CD4-positive, alpha-beta T cell (primary cell): ENCODE measurements around the gene ADIPOR2. TPM values are rescaled to one million over a fixed set of nuclear protein-coding genes. Genes with fewer than 3 reads are reported as not detected.

Source experiments
- ATAC-seq: fragments of 200-7000 bp; cut with Tn5 transposase; one replicate; pipeline ENCODE4 v1.10.0; 2022; ENCODE audit warnings: mild to moderate bottlenecking; ENCODE audit not compliant: poor library complexity
- CTCF ChIA-PET: fragments of 350-600 bp; sonication (Branson Sonifier 250); formaldehyde crosslinking; loops from one replicate; lab custom pipeline; 2021; ENCODE audit warnings: antibody characterized with exemption, inconsistent platforms; lab: Charles Lee
- POLR2A ChIA-PET: fragments of 350-600 bp; sonication (Branson Sonifier 250); formaldehyde crosslinking; loops from one replicate; lab custom pipeline; 2021; ENCODE audit warnings: antibody characterized with exemption, inconsistent platforms; lab: Charles Lee
- DNase-seq, 14 experiments: peaks; one replicate each; pipeline ENCODE4 v3.0.0-alpha.2; 2013 to 2020; ENCODE audit warnings: mixed read lengths in 2 of 14
- H3K27ac ChIP-seq, 2 donors: one replicate each; pipeline versions ENCODE4 v1.5.1 to v1.7.0; 2013; ENCODE audit warnings: low read length in 2 of 2, low read depth in 1 of 2, mild to moderate bottlenecking in 1 of 2
- H3K27me3 ChIP-seq, 2 experiments: 1 replicate in 1 of 2; 2 replicates in 1 of 2; pipeline versions ENCODE4 v1.6.1 to v1.7.0; 2013; ENCODE audit warnings: low read length in 2 of 2, control low read depth in 1 of 2, mild to moderate bottlenecking in 1 of 2, moderate library complexity in 1 of 2; ENCODE audit not compliant: insufficient read depth in 2 of 2, control insufficient read depth in 1 of 2
- H3K36me3 ChIP-seq: one replicate; pipeline ENCODE4 v1.6.1; 2013; ENCODE audit warnings: low read length, control low read depth; ENCODE audit not compliant: insufficient read depth
- H3K4me1 ChIP-seq: one replicate; pipeline ENCODE4 v1.6.1; 2013; ENCODE audit warnings: low read length, control low read depth; ENCODE audit not compliant: insufficient read depth
- H3K4me3 ChIP-seq: one replicate; pipeline ENCODE4 v1.5.1; 2013; ENCODE audit warnings: mild to moderate bottlenecking, low read length, moderate library complexity
- H3K9me3 ChIP-seq, 2 experiments: 1 replicate in 1 of 2; 2 replicates in 1 of 2; pipeline versions ENCODE4 v1.6.1 to v1.7.0; 2013; ENCODE audit warnings: low read length in 2 of 2, mild to moderate bottlenecking in 2 of 2, control low read depth in 1 of 2, moderate library complexity in 1 of 2; ENCODE audit not compliant: control insufficient read depth in 1 of 2, insufficient read depth in 1 of 2
- H3K27ac Mint-ChIP-seq: one replicate; pipeline ENCODE4 v1.8.0; 2020; ENCODE audit warnings: mixed read lengths
- H3K27me3 Mint-ChIP-seq: one replicate; pipeline ENCODE4 v1.8.0; 2021; ENCODE audit warnings: mixed read lengths
- H3K36me3 Mint-ChIP-seq: one replicate; pipeline ENCODE4 v1.8.0; 2021; ENCODE audit warnings: low read depth, mixed read lengths
- H3K4me1 Mint-ChIP-seq: one replicate; pipeline ENCODE4 v1.8.0; 2021; ENCODE audit warnings: low read depth, mixed read lengths
- H3K4me3 Mint-ChIP-seq: one replicate; pipeline ENCODE4 v1.8.0; 2020; ENCODE audit warnings: mild to moderate bottlenecking, mixed read lengths
- H3K9me3 Mint-ChIP-seq: one replicate; pipeline ENCODE4 v1.8.0; 2020; ENCODE audit warnings: mixed read lengths
- intact Hi-C, 2 experiments: fragments of 100-400 bp; cut with DNase I in 1 of 2; cut with micrococcal nuclease in 1 of 2; formaldehyde crosslinking; loops; one replicate each; pipeline versions ENCODE4 v1.15.1 to v1.9.0; 2023 to 2025; cut with DNase I, micrococcal nuclease
- total RNA-seq, 174 experiments: library from RNA in 2 of 174; stranded (reverse) in 2 of 174; gene quantifications; one replicate each; pipeline ENCODE4 v1.2.3 and lab custom pipeline; 2021 to 2026
- TF ChIP-seq, protein P1 (sequence below): fragments of 200-600 bp; IDR thresholded peaks from one replicate; pipeline ENCODE4 v1.8.0; 2022; ENCODE audit warnings: antibody characterized with exemption, mild to moderate bottlenecking

Gene ADIPOR2
- total RNA-seq, 2 experiments from 2014 or later = 12.5 to 12.6 TPM

DNA sequence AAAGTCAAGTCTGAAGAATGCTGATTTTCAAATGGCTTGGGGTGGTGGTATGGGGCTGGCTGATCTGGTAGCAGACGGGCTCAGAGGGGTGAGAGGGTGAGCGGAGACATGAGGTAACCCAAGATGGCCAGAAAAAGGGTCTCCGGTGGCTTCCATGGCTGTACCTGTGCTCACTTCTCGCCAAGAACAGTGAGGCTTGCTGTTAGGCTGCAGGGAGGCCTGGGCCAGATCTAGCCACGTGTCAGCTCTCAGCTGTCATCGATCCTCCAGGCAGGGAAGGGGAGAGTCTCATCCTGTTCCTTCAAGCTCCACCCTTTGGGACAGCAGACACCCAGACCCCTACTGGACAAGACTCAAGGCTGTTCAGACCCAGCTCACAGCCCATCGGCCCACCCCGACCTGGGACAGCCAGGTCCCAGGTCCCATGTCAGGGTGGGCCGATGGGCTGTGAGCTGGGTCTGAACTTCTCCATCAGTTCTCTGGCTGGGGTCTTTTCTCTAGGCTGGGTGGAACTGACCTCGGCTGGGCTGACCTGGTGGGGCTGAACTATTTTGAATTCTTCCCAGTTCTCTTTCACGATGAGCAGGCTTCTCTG lies 138.5 kb downstream of the ADIPOR2 start:
- no peak overlapping the region for H3K27ac Mint-ChIP-seq
- H3K36me3 ChIP-seq = no peaks in the 10 kb centered on the region
- no peaks in the 10 kb centered on the region for H3K36me3 Mint-ChIP-seq
- H3K4me1 ChIP-seq = no peaks in the 10 kb centered on the region
- no peaks in the 10 kb centered on the region for H3K9me3 Mint-ChIP-seq
- intact Hi-C loops = no loop called here
- no peak overlapping the region for H3K27ac ChIP-seq
- H3K9me3 ChIP-seq = peaks cover 0 to 14% of the 10 kb centered on the region in 2 experiments
- DNase-seq (no peak), ATAC-seq (no peak)
- ChIA-PET CTCF (interaction anchor here (0.6 kb wide), 1 partner anchor 164 kb away, joined by 3 read pairs; no protein-coding TSS in a partner anchor), POLR2A (no interaction called here)
- H3K4me3 Mint-ChIP-seq = no peak overlapping the region
- TF ChIP-seq, protein P1, sequence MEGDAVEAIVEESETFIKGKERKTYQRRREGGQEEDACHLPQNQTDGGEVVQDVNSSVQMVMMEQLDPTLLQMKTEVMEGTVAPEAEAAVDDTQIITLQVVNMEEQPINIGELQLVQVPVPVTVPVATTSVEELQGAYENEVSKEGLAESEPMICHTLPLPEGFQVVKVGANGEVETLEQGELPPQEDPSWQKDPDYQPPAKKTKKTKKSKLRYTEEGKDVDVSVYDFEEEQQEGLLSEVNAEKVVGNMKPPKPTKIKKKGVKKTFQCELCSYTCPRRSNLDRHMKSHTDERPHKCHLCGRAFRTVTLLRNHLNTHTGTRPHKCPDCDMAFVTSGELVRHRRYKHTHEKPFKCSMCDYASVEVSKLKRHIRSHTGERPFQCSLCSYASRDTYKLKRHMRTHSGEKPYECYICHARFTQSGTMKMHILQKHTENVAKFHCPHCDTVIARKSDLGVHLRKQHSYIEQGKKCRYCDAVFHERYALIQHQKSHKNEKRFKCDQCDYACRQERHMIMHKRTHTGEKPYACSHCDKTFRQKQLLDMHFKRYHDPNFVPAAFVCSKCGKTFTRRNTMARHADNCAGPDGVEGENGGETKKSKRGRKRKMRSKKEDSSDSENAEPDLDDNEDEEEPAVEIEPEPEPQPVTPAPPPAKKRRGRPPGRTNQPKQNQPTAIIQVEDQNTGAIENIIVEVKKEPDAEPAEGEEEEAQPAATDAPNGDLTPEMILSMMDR = no peak
- no peaks in the 10 kb centered on the region for H3K4me1 Mint-ChIP-seq
- peaks cover 13 to 14% of the 10 kb centered on the region in 2 experiments for H3K27me3 ChIP-seq
- peaks cover 36% of the 10 kb centered on the region for H3K27me3 Mint-ChIP-seq
- no peak overlapping the region for H3K4me3 ChIP-seq

DNA sequence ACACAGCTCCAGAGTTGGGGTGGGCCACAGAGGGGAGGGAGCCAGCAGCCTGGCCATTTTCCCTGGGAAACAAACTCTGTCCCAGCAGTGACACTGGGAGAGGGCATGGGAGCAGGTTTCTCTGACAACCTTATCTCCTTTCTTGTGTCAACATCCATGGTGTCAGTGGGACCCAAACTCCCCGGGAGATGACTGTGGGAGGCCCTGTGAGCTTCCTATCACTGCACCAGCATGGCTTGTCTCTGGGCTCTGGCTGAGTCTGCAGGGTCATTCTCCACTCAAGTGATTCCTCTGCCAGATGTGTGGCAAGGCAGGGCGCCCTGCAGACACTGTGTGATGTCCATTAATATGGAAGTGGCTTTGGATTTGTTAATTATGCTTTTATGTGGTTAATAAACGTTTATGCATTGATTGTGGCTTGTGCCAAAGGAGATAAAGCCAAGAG lies 139.6 kb downstream of the ADIPOR2 start:
- POLR2A ChIA-PET = no interaction called here
- TF ChIP-seq, protein P1 = no peak
- H3K36me3 ChIP-seq = no peaks in the 10 kb centered on the region
- DNase-seq = no peak
- peaks cover 40% of the 10 kb centered on the region for H3K27me3 Mint-ChIP-seq
- no peaks in the 10 kb centered on the region for H3K4me1 Mint-ChIP-seq
- H3K4me3 ChIP-seq = no peak overlapping the region
- CTCF ChIA-PET = no interaction called here
- H3K9me3 Mint-ChIP-seq = no peaks in the 10 kb centered on the region
- no peak overlapping the region for H3K27ac Mint-ChIP-seq
- H3K27me3 ChIP-seq = peaks cover 13 to 14% of the 10 kb centered on the region in 2 experiments
- no peaks in the 10 kb centered on the region for H3K36me3 Mint-ChIP-seq
- peaks cover 0 to 14% of the 10 kb centered on the region in 2 experiments for H3K9me3 ChIP-seq
- H3K4me3 Mint-ChIP-seq = no peak overlapping the region
- intact Hi-C loops = no loop called here
- no peaks in the 10 kb centered on the region for H3K4me1 ChIP-seq
- H3K27ac ChIP-seq = no peak overlapping the region
- no peak for ATAC-seq

DNA sequence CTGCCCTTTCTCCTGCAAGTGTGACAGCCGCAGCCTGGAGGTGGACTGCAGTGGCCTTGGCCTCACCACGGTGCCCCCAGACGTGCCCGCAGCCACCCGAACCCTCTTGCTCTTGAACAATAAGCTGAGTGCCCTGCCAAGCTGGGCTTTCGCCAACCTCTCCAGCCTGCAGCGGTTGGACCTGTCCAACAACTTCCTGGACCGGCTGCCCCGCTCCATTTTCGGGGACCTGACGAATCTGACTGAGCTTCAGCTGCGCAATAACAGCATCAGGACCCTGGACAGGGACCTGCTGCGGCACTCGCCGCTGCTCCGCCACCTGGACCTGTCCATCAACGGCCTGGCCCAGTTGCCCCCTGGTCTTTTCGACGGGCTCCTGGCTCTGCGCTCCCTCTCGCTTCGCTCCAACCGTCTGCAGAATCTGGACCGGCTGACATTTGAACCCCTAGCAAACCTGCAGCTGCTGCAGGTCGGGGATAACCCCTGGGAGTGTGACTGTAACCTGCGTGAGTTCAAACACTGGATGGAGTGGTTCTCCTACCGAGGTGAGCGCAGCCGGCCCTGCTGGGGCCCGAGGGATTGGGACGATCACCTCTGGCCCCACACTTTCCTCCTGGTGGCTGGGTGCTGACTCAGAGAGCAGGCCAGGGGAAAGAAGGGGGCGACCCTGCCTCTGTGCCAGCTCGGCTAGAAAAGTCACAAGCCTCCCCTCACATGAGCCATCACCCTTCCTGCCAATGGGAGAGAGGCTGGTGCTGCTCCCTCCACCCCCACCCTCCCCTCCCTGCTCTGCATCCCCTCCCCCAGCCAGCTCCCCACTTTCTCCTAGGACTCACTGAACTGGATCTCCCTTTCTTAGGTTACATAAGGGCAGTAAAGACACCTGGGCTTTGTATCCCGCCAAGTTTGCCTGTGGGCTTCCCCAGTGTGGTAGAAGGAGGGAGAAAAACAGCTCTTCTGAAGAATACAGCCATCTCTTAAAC lies 140.4 kb downstream of the ADIPOR2 start:
- ChIA-PET CTCF (no interaction called here), POLR2A (no interaction called here)
- peaks cover 0 to 14% of the 10 kb centered on the region in 2 experiments for H3K9me3 ChIP-seq
- ATAC-seq (no peak), DNase-seq (peak in 2 of 14 experiments; percentile 47 to 49)
- H3K9me3 Mint-ChIP-seq = no peaks in the 10 kb centered on the region
- H3K4me1 Mint-ChIP-seq = no peaks in the 10 kb centered on the region
- intact Hi-C loops = no loop called here
- H3K27me3 ChIP-seq = peaks cover 13 to 14% of the 10 kb centered on the region in 2 experiments
- no peak overlapping the region for H3K27ac ChIP-seq
- H3K36me3 ChIP-seq = no peaks in the 10 kb centered on the region
- TF ChIP-seq, protein P1 = no peak
- H3K4me3 ChIP-seq = no peak overlapping the region
- H3K27ac Mint-ChIP-seq = no peak overlapping the region
- H3K4me3 Mint-ChIP-seq = no peak overlapping the region
- no peaks in the 10 kb centered on the region for H3K36me3 Mint-ChIP-seq
- H3K4me1 ChIP-seq = no peaks in the 10 kb centered on the region
- peaks cover 40% of the 10 kb centered on the region for H3K27me3 Mint-ChIP-seq
